Mesenteric fat pad (tissue), 1 donor: Measurements from ENCODE around the gene BMPR1B. TPM values are rescaled to one million over a fixed set of nuclear protein-coding genes. Genes with fewer than 3 reads are reported as not detected.

ENCODE experiments used
- DNase-seq: peaks from one replicate; pipeline ENCODE4 v3.0.0-alpha.2; 2020; ENCODE audit warnings: low spot score
- total RNA-seq: library from RNA; stranded (reverse); fragmentation: NEBNext Ultra II Directional; extraction: Animal tissue kit (Norgen Biotek cat#: 25700); gene quantifications from one replicate; pipeline ENCODE4 v1.2.1, GENCODE V29; 2021
- donor health status: DM: yes; HTN: yes; CAD: no.

BMPR1B gene
- total RNA-seq, 1 donor from 2014 or later = 0.45 TPM

GRCh38 chr4:94762326-94762725 lies 4.6 kb downstream of the BMPR1B start:
- DNase-seq = no peak

GRCh38 chr4:94763005-94763404 lies 5.2 kb downstream of the BMPR1B start:
- no peak for DNase-seq

GRCh38 chr4:94763500-94763899 lies 5.7 kb downstream of the BMPR1B start:
- DNase-seq = no peak

GRCh38 chr4:94764069-94764468 lies 6.3 kb downstream of the BMPR1B start:
- no peak for DNase-seq

- DNase-seq = no peak
Measured at GRCh38 chr4:94765174-94765573, 7.4 kb downstream of the BMPR1B start.

- no peak for DNase-seq
Measured at GRCh38 chr4:94765648-94766047, 7.9 kb downstream of the BMPR1B start.

- DNase-seq = no peak
Measured at GRCh38 chr4:94766856-94767255, 9.1 kb downstream of the BMPR1B start.

- no peak for DNase-seq
Measured at GRCh38 chr4:94767446-94767845, 9.7 kb downstream of the BMPR1B start.

- DNase-seq = no peak
Measured at GRCh38 chr4:94782707-94783106, 25.0 kb downstream of the BMPR1B start.

- DNase-seq = no peak
Measured at GRCh38 chr4:94791701-94792100, 33.9 kb downstream of the BMPR1B start.

- no peak for DNase-seq
Measured at GRCh38 chr4:94798808-94799207, 41.1 kb downstream of the BMPR1B start.

GRCh38 chr4:94801016-94801415 lies 43.3 kb downstream of the BMPR1B start:
- DNase-seq = no peak

GRCh38 chr4:94802091-94802490 lies 44.3 kb downstream of the BMPR1B start:
- DNase-seq = no peak

GRCh38 chr4:94803181-94803580 lies 45.4 kb downstream of the BMPR1B start:
- DNase-seq = no peak

- DNase-seq = no peak
Measured at GRCh38 chr4:94804650-94805049, 46.9 kb downstream of the BMPR1B start.

GRCh38 chr4:94806376-94806775 lies 48.6 kb downstream of the BMPR1B start:
- no peak for DNase-seq

GRCh38 chr4:94811643-94812042 lies 53.9 kb downstream of the BMPR1B start:
- DNase-seq = no peak

- no peak for DNase-seq
Measured at GRCh38 chr4:94813221-94813620, 55.5 kb downstream of the BMPR1B start.

GRCh38 chr4:94814237-94814636 lies 56.5 kb downstream of the BMPR1B start:
- no peak for DNase-seq

GRCh38 chr4:94819371-94820168 lies 61.8 kb downstream of the BMPR1B start:
- DNase-seq = no peak

GRCh38 chr4:94826206-94826605 lies 68.5 kb downstream of the BMPR1B start:
- DNase-seq = no peak

- DNase-seq = no peak
Measured at GRCh38 chr4:94827481-94828110, 69.8 kb downstream of the BMPR1B start.

GRCh38 chr4:94828882-94829281 lies 71.1 kb downstream of the BMPR1B start:
- DNase-seq = no peak
